HepG2 (cell line): ENCODE measurements around the gene BMPER.

Experiments
- BHLHE40 ChIP-seq: IDR thresholded peaks from 2 replicates; pipeline ENCODE4 v1.6.1; 2011; ENCODE audit warnings: low read length, improper control_type of control experiment
- CEBPB ChIP-seq: IDR thresholded peaks from 2 replicates; pipeline ENCODE4 v1.6.1; 2011; ENCODE audit warnings: low read depth, low read length, improper control_type of control experiment, borderline replicate concordance
- CTCF ChIP-seq: sonication (generic); formaldehyde crosslinking; IDR thresholded peaks from 2 replicates; pipeline ENCODE4 v1.5.0; 2020; ENCODE audit warnings: mild to moderate bottlenecking, missing genetic modification reagents, moderate library complexity
- DRAP1 ChIP-seq: IDR thresholded peaks from 2 replicates; pipeline ENCODE4 v1.6.1; 2016; ENCODE audit warnings: missing genetic modification reagents, missing compliant biosample characterization
- ETS1 ChIP-seq: sonication (generic); formaldehyde crosslinking; IDR thresholded peaks from 2 replicates; pipeline ENCODE4 v1.4.0; 2020; ENCODE audit warnings: missing genetic modification reagents
- GLI4 ChIP-seq: sonication (generic); formaldehyde crosslinking; IDR thresholded peaks from 2 replicates; pipeline ENCODE4 v1.5.1; 2020; ENCODE audit warnings: missing genetic modification reagents, mild to moderate bottlenecking, moderate library complexity, borderline replicate concordance
- PHB2 ChIP-seq: fragments of 450-650 bp; IDR thresholded peaks from 2 replicates; pipeline ENCODE4 v1.6.1; 2018; ENCODE audit not compliant: partially characterized antibody
- TEF ChIP-seq: sonication (generic); formaldehyde crosslinking; IDR thresholded peaks from 2 replicates; pipeline ENCODE4 v1.5.0; 2020; ENCODE audit warnings: missing genetic modification reagents
- ZFP91 ChIP-seq: sonication (generic); formaldehyde crosslinking; IDR thresholded peaks from 2 replicates; pipeline ENCODE4 v1.9.0; 2022; ENCODE audit warnings: missing genetic modification reagents, mild to moderate bottlenecking, borderline replicate concordance
- ZNF121 ChIP-seq: sonication (generic); formaldehyde crosslinking; IDR thresholded peaks from 2 replicates; pipeline ENCODE4 v1.5.0; 2020; ENCODE audit warnings: mild to moderate bottlenecking, missing genetic modification reagents
- ZNF710 ChIP-seq: sonication (generic); formaldehyde crosslinking; IDR thresholded peaks from 2 replicates; pipeline ENCODE4 v1.5.0; 2020; ENCODE audit warnings: mild to moderate bottlenecking, missing genetic modification reagents, borderline replicate concordance
- ZNF770 ChIP-seq: sonication (generic); formaldehyde crosslinking; IDR thresholded peaks from 2 replicates; pipeline ENCODE4 v1.5.0; 2020; ENCODE audit warnings: mild to moderate bottlenecking, missing genetic modification reagents
- ZSCAN9 ChIP-seq: IDR thresholded peaks from 2 replicates; pipeline ENCODE4 v1.6.1; 2016; ENCODE audit warnings: borderline replicate concordance

GRCh38 chr7:33959676-33960075 is 54.3 kb downstream of the BMPER start:
- TF ChIP-seq PHB2 = no peak
- TF ChIP-seq ETS1 (CRISPR knock-in tag) = no peak
- no peak for TF ChIP-seq TEF (CRISPR knock-in tag)
- no peak for TF ChIP-seq CTCF (CRISPR knock-in tag)
- no peak for TF ChIP-seq ZSCAN9
- no peak for TF ChIP-seq ZNF770 (CRISPR knock-in tag)
- TF ChIP-seq GLI4 (CRISPR knock-in tag) = no peak
- no peak for TF ChIP-seq CEBPB
- no peak for TF ChIP-seq DRAP1 (CRISPR knock-in tag)
- no peak for TF ChIP-seq BHLHE40
- no peak for TF ChIP-seq ZFP91 (CRISPR knock-in tag)
- TF ChIP-seq ZNF710 (CRISPR knock-in tag) = no peak
- TF ChIP-seq ZNF121 (CRISPR knock-in tag) = no peak
